Psoas muscle (tissue), 8 donors: Measurements from ENCODE around the gene CLCN7. TPM values are rescaled to one million over a fixed set of nuclear protein-coding genes. Genes with fewer than 3 reads are reported as not detected.
A peak's percentile ranks its signal among the peaks of the same experiment; 100 is the strongest.

Source experiments
- ATAC-seq, 4 donors: fragments of 200-7000 bp; cut with Tn5 transposase; one replicate each; pipeline ENCODE4 v1.9.1; 2020; ENCODE audit warnings: moderate library complexity in 3 of 4, mild to moderate bottlenecking in 2 of 4
- DNase-seq, 2 donors: peaks; one replicate each; pipeline ENCODE4 v3.0.0-alpha.2; 2020
- H3K27ac ChIP-seq: fragments of 200-600 bp; one replicate; pipeline ENCODE4 v1.8.0; 2022
- H3K27me3 ChIP-seq, 3 donors: fragments of 200-600 bp in 1 of 3; one replicate each; pipeline versions ENCODE4 v1.6.1 to v1.8.0; 2013 to 2022; ENCODE audit warnings: low read length in 2 of 3, mild to moderate bottlenecking in 2 of 3, moderate library complexity in 1 of 3; ENCODE audit not compliant: insufficient read depth in 3 of 3
- H3K36me3 ChIP-seq, 2 donors: fragments of 200-600 bp in 1 of 2; one replicate each; pipeline versions ENCODE4 v1.6.1 to v1.8.0; 2013 to 2022; ENCODE audit warnings: low read depth in 1 of 2, mild to moderate bottlenecking in 1 of 2, moderate library complexity in 1 of 2; ENCODE audit not compliant: insufficient read depth in 1 of 2
- H3K4me1 ChIP-seq: fragments of 200-600 bp; one replicate; pipeline ENCODE4 v1.8.0; 2022
- H3K4me3 ChIP-seq: fragments of 200-600 bp; one replicate; pipeline ENCODE4 v1.8.0; 2022; ENCODE audit warnings: mild to moderate bottlenecking
- H3K9me3 ChIP-seq: fragments of 200-600 bp; one replicate; pipeline ENCODE4 v1.8.0; 2022
- WGBS, 3 donors: extraction: QIAGEN DNeasy Blood & Tissue Kit; methylation state at CpG; one replicate each; pipeline versions ENCODE4 v1.1.6 to v1.1.7; 2013; 5-methylcytosine and 5-hydroxymethylcytosine counted together
- intact Hi-C, 2 donors: fragments of 100-400 bp; cut with DNase I; formaldehyde crosslinking; loops; one replicate each; pipeline versions ENCODE4 v1.11.0 to v1.14.2; 2022
- polyA plus RNA-seq, 3 donors: library from polyadenylated mRNA; stranded (reverse); fragments of 200-250 nt; gene quantifications; one replicate each; pipeline ENCODE4 v1.2.3, GENCODE V29; 2013
- total RNA-seq, 4 donors: library from RNA; stranded (reverse); fragmentation: NEBNext Ultra II Directional in 2 of 4; extraction: Animal tissue kit (Norgen Biotek cat#: 25700) in 2 of 4; gene quantifications; one replicate each; pipeline versions ENCODE4 v1.2.1 to v1.2.4, GENCODE V29; 2021 to 2023
- TF ChIP-seq, protein P1 (sequence below): fragments of 200-600 bp; IDR thresholded peaks from one replicate; pipeline ENCODE4 v1.8.0; 2022; ENCODE audit warnings: antibody characterized with exemption
- donor health status: healthy with polysubstance abuse.
- donor health status: DM: no; HTN: no; CAD: no; lungs with moderate emphysema.
- donor health status: Bipolar disorder and iron deficiency.
- donor health status: healthy.
- donor health status: DM: yes; HTN: yes; CAD: no.
- donor health status: DM: no; HTN: no; CAD: no.
- donor health status: DM: no; HTN: no; CAD: no.
- donor health status: DM: yes; HTN: yes; CAD: no.

The CLCN7 gene
- total and polyA plus RNA-seq, 7 donors = 27.0 to 65.4 (median 41.2) TPM

DNA sequence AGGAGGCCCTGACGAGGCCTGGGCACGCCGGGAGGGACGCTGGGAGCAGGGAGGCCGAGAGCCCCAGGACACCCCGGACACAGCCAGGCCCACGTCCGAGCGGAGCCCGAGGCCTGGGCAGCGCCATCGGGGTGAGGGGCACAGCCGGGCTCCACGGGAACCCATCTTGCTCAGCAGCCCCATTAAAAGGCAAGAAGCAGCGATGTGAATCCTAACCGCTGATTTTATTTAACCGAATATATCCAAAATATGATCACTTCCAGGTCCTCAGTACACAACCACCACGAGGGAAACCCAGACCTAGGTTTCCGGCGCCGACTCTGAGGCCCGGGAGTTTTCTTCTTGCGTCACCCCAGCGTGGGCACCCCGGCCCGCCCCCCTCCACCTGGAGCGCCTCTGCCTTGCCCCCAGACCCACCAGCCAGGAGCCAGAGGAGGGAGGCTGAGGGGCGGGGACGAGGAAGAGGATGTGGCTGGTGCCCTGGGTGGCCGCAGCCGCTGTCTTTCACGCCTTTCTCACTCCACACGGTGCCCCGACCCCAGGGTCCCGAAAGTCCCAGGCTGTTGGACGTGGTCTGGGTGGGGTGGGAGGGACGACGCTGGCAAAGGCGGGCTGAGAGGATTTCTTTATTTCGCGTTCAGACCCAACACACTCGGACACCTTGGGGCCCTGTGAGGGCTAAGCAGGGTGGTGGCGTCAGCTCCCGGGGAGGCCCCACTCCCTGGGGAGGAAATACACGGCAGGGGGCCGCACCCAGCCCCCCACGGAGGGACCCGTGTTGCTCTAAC, 29.9 kb downstream of the CLCN7 start:
- 83 to 86% (median 83%) methylated on average over 47 to 48 of the region's 48 CpGs for WGBS, 3 donors
- no peak for DNase-seq

DNA sequence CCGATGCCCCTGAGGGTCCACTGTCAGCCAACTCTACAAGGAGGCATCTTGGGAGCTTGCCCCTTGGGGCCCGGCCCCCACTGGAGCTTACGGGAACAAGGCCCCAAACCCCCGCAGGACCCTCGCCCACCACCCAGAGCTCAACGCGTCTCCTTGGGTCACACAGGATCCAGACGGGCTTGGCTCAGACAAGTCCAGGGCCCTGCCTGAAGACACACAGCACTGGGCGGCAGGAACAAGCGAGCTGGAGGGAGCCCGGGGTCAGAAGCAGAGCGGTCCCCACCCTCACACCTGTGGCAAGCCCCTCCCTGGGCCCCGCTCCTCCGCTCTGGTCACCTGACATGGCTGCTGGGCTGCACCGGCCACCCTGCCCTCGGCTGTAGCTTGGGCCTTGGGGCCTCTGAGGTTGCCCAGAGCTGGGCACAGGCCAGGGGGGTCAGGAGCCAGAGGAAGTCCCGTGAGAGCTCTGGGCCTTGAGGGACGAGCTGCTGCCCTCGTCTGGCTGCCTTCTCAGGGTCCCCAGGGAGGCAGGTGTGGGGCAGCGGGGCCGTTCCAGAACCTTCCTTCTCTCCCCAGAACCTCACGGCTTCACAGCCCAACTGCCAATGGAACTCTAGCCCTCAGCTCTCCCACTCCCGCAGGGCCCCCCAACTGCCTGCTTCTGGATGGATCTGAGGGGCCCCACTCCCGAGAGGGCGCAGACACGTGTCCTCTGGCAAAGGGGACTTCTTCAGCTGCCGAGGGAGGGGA, 30.7 kb downstream of the CLCN7 start, which contains the start of gene CCDC154:
Gene CCDC154, minus strand, starts transcription at position 577 of the 750 bp plus-strand sequence. Its CDS starts 234 bp downstream, at position 343.
- intact Hi-C loops = no loop called here
- 66 to 74% (median 70%) methylated on average over 22 to 27 of the region's 27 CpGs for WGBS, 3 donors
- no peak for DNase-seq
- no peaks in the 10 kb centered on the region for H3K4me1 ChIP-seq
- H3K27me3 ChIP-seq = no peaks in the 10 kb centered on the region
- H3K9me3 ChIP-seq = no peaks in the 10 kb centered on the region
- no peak within 1 kb of the TSS for H3K4me3 ChIP-seq
- H3K27ac ChIP-seq = no peak within 1 kb of the TSS
- TF ChIP-seq, protein P1, sequence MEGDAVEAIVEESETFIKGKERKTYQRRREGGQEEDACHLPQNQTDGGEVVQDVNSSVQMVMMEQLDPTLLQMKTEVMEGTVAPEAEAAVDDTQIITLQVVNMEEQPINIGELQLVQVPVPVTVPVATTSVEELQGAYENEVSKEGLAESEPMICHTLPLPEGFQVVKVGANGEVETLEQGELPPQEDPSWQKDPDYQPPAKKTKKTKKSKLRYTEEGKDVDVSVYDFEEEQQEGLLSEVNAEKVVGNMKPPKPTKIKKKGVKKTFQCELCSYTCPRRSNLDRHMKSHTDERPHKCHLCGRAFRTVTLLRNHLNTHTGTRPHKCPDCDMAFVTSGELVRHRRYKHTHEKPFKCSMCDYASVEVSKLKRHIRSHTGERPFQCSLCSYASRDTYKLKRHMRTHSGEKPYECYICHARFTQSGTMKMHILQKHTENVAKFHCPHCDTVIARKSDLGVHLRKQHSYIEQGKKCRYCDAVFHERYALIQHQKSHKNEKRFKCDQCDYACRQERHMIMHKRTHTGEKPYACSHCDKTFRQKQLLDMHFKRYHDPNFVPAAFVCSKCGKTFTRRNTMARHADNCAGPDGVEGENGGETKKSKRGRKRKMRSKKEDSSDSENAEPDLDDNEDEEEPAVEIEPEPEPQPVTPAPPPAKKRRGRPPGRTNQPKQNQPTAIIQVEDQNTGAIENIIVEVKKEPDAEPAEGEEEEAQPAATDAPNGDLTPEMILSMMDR = no peak
- peak in 3 of 4 donors; percentile 4 to 29 (median 14) for ATAC-seq
- peaks cover 0 to 36% of the 10 kb centered on the region in 2 donors for H3K36me3 ChIP-seq

More for the DNA sequence above, 29.9 kb downstream of the CLCN7 start:
- intact Hi-C loops = no loop called here
- no peaks in the 10 kb centered on the region for H3K27me3 ChIP-seq
- H3K9me3 ChIP-seq = no peaks in the 10 kb centered on the region
- no peak overlapping the region for H3K4me3 ChIP-seq
- TF ChIP-seq, protein P1 = no peak
- H3K36me3 ChIP-seq = peaks cover 0 to 44% of the 10 kb centered on the region in 2 donors
- ATAC-seq = peak in 1 of 4 donors; percentile 11
- H3K4me1 ChIP-seq = no peaks in the 10 kb centered on the region
- no peak overlapping the region for H3K27ac ChIP-seq

DNA sequence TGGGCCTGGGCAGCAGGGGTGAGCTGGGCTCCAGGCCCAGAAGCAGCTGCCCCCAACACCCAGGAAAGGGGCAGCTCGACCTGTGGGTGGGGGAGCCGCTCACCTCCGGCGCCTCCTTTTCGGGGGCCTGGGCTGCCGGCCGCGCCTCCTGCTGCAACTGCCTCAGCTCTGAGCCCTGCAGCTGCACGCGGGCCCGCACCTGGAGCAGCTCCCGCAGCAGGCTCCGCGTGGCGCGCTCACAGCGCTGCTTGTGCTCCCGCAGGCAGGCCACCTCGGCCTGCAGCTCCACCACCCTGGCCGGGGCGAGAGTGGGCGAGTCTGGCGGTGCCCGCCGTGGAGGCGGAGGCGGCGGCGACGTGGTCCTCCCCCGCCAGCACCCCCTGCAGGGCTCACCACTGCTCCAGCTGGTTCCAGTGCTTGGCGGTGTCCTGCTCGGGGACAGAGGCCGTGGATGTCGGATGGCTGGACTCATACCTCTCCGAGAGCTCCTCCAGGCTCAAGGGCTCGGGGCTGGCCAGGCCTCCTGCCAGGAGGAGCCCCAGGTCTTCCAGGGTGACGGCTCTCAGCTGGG, 31.3 kb downstream of the CLCN7 start:
- H3K4me3 ChIP-seq = no peak overlapping the region
- H3K27me3 ChIP-seq = no peaks in the 10 kb centered on the region
- no peak overlapping the region for H3K27ac ChIP-seq
- peaks cover 0 to 30% of the 10 kb centered on the region in 2 donors for H3K36me3 ChIP-seq
- no peaks in the 10 kb centered on the region for H3K4me1 ChIP-seq
- intact Hi-C loops = no loop called here
- TF ChIP-seq, protein P1 = no peak
- no peaks in the 10 kb centered on the region for H3K9me3 ChIP-seq
- 62 to 79% (median 67%) methylated on average over 16 to 38 of the region's 38 CpGs for WGBS, 3 donors
- DNase-seq (no peak), ATAC-seq (peak in 2 of 4 donors; percentile 8 to 14)

DNA sequence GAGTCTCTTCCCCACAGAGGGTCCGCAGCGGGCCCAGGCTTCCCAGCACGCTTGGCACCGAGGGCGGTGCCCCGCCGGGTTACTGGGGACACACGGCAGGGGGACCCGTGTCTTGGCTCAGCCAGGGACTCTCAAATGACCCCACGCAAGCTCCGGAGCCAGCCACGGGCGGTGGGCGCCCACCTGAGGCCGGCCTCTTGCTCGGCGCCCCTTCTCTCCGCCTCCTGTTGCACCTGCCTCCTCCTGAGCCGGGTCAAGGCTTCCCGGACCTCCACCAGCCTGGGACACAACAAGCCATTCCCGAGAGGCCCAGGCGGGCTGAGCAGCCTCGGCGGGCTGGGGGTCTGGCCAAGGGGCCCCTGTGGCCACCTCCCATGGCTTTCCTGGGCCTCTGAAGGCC, 32.1 kb downstream of the CLCN7 start:
- no peaks in the 10 kb centered on the region for H3K27me3 ChIP-seq
- no peaks in the 10 kb centered on the region for H3K4me1 ChIP-seq
- no peak for ATAC-seq
- WGBS, 3 donors = 77 to 88% (median 79%) methylated on average over 22 to 24 of the region's 24 CpGs
- H3K36me3 ChIP-seq = peaks cover 0 to 22% of the 10 kb centered on the region in 2 donors
- intact Hi-C loops = no loop called here
- H3K4me3 ChIP-seq = no peak overlapping the region
- TF ChIP-seq, protein P1 = no peak
- no peaks in the 10 kb centered on the region for H3K9me3 ChIP-seq
- DNase-seq = no peak
- no peak overlapping the region for H3K27ac ChIP-seq
